ENCODE results near the gene BRD4. TPM values are rescaled to one million over a fixed set of nuclear protein-coding genes. Genes with fewer than 3 reads are reported as not detected.
A peak's percentile ranks its signal among the peaks of the same experiment; 100 is the strongest.

BRD4 gene
- total RNA-seq, 1 donor from 2014 or later: 60.9 TPM

- H3K27me3 ChIP-seq (ENCODE audit: low read depth): no peaks in the 10 kb centered on the region
- intact Hi-C loops (cut with micrococcal nuclease): loop anchor here (5.0 kb wide), 1 partner anchor 33 kb away; no protein-coding TSS in a partner anchor
- H3K4me1 ChIP-seq: peaks cover 100% of the 10 kb centered on the region
- no peaks in the 10 kb centered on the region for H3K9me3 ChIP-seq (replicated peaks)
- DNase-seq: no peak
- H3K27ac ChIP-seq (replicated peaks): peak overlapping the region; percentile 76
- TF ChIP-seq CTCF (IDR thresholded peaks at IDR 0.05; ENCODE audit: borderline replicate concordance): no peak
- H3K36me3 ChIP-seq: no peaks in the 10 kb centered on the region
- no peak overlapping the region for H3K4me3 ChIP-seq
Measured at GRCh38 chr19:15324791-15325519, 7.4 kb downstream of the BRD4 start.

- intact Hi-C loops (cut with micrococcal nuclease): no loop called here
- Histone ChIP-seq H3K27me3 (ENCODE audit: low read depth) (no peaks in the 10 kb centered on the region), H3K4me1 (peaks cover 100% of the 10 kb centered on the region), H3K4me3 (no peak overlapping the region), H3K36me3 (no peaks in the 10 kb centered on the region), H3K9me3 (replicated peaks) (no peaks in the 10 kb centered on the region), H3K27ac (replicated peaks) (peak overlapping the region; percentile 76)
- peak; percentile 64 for DNase-seq
- no peak for TF ChIP-seq CTCF (IDR thresholded peaks at IDR 0.05; ENCODE audit: borderline replicate concordance)
Measured at GRCh38 chr19:15323496-15324235, 8.7 kb downstream of the BRD4 start.

- peak overlapping the region; percentile 45 for H3K27ac ChIP-seq (replicated peaks)
- TF ChIP-seq CTCF (IDR thresholded peaks at IDR 0.05; ENCODE audit: borderline replicate concordance): no peak
- DNase-seq: no peak
- intact Hi-C loops (cut with micrococcal nuclease): no loop called here
- no peak overlapping the region for H3K4me3 ChIP-seq
- no peaks in the 10 kb centered on the region for H3K9me3 ChIP-seq (replicated peaks)
- peaks cover 100% of the 10 kb centered on the region for H3K4me1 ChIP-seq
- H3K36me3 ChIP-seq: no peaks in the 10 kb centered on the region
- no peaks in the 10 kb centered on the region for H3K27me3 ChIP-seq (ENCODE audit: low read depth)
Measured at GRCh38 chr19:15321739-15322138, 10.6 kb downstream of the BRD4 start.

GRCh38 chr19:15320116-15320515, 12.2 kb downstream of the BRD4 start:
- Histone ChIP-seq H3K27me3 (ENCODE audit: low read depth) (no peaks in the 10 kb centered on the region), H3K9me3 (replicated peaks) (no peaks in the 10 kb centered on the region), H3K36me3 (no peaks in the 10 kb centered on the region), H3K4me3 (no peak overlapping the region), H3K4me1 (peaks cover 100% of the 10 kb centered on the region), H3K27ac (replicated peaks) (no peak overlapping the region)
- DNase-seq: no peak
- no peak for TF ChIP-seq CTCF (IDR thresholded peaks at IDR 0.05; ENCODE audit: borderline replicate concordance)
- intact Hi-C loops (cut with micrococcal nuclease): no loop called here

- no peak for TF ChIP-seq CTCF (IDR thresholded peaks at IDR 0.05; ENCODE audit: borderline replicate concordance)
- peak overlapping the region; percentile 56 for H3K27ac ChIP-seq (replicated peaks)
- intact Hi-C loops (cut with micrococcal nuclease): no loop called here
- H3K4me1 ChIP-seq: peaks cover 100% of the 10 kb centered on the region
- H3K9me3 ChIP-seq (replicated peaks): no peaks in the 10 kb centered on the region
- no peak overlapping the region for H3K4me3 ChIP-seq
- H3K36me3 ChIP-seq: no peaks in the 10 kb centered on the region
- H3K27me3 ChIP-seq (ENCODE audit: low read depth): no peaks in the 10 kb centered on the region
- DNase-seq: no peak
Measured at GRCh38 chr19:15318241-15318691, 14.1 kb downstream of the BRD4 start.

Data from left ventricle myocardium inferior (tissue), 1 donor.